ENCODE results near the gene SLFN5.

GRCh38 chr17:35314415-35315216 lies 71.7 kb downstream of the SLFN5 start:
- TF ChIP-seq POLR2A (IDR thresholded peaks at IDR 0.05) (no peak), CTCF (IDR thresholded peaks at IDR 0.05) (no peak)

Data from esophagus squamous epithelium (tissue), 4 donors.